Psoas muscle (tissue), 8 donors: ENCODE measurements around the gene C1orf74. TPM values are rescaled to one million over a fixed set of nuclear protein-coding genes. Genes with fewer than 3 reads are reported as not detected.
A peak's percentile ranks its signal among the peaks of the same experiment; 100 is the strongest.

Experiments used
- ATAC-seq, 4 donors: fragments of 200-7000 bp; cut with Tn5 transposase; one replicate each; pipeline ENCODE4 v1.9.1; 2020; ENCODE audit warnings: moderate library complexity in 3 of 4, mild to moderate bottlenecking in 2 of 4
- DNase-seq, 2 donors: peaks; one replicate each; pipeline ENCODE4 v3.0.0-alpha.2; 2020
- H3K27ac ChIP-seq: fragments of 200-600 bp; one replicate; pipeline ENCODE4 v1.8.0; 2022
- H3K27me3 ChIP-seq, 3 donors: fragments of 200-600 bp in 1 of 3; one replicate each; pipeline versions ENCODE4 v1.6.1 to v1.8.0; 2013 to 2022; ENCODE audit warnings: low read length in 2 of 3, mild to moderate bottlenecking in 2 of 3, moderate library complexity in 1 of 3; ENCODE audit not compliant: insufficient read depth in 3 of 3
- H3K36me3 ChIP-seq, 2 donors: fragments of 200-600 bp in 1 of 2; one replicate each; pipeline versions ENCODE4 v1.6.1 to v1.8.0; 2013 to 2022; ENCODE audit warnings: low read depth in 1 of 2, mild to moderate bottlenecking in 1 of 2, moderate library complexity in 1 of 2; ENCODE audit not compliant: insufficient read depth in 1 of 2
- H3K4me1 ChIP-seq: fragments of 200-600 bp; one replicate; pipeline ENCODE4 v1.8.0; 2022
- H3K4me3 ChIP-seq: fragments of 200-600 bp; one replicate; pipeline ENCODE4 v1.8.0; 2022; ENCODE audit warnings: mild to moderate bottlenecking
- H3K9me3 ChIP-seq: fragments of 200-600 bp; one replicate; pipeline ENCODE4 v1.8.0; 2022
- CTCF ChIP-seq: fragments of 200-600 bp; IDR thresholded peaks from one replicate; pipeline ENCODE4 v1.8.0; 2022; ENCODE audit warnings: antibody characterized with exemption
- WGBS, 3 donors: extraction: QIAGEN DNeasy Blood & Tissue Kit; methylation state at CpG; one replicate each; pipeline versions ENCODE4 v1.1.6 to v1.1.7; 2013; 5-methylcytosine and 5-hydroxymethylcytosine counted together
- intact Hi-C, 2 donors: fragments of 100-400 bp; cut with DNase I; formaldehyde crosslinking; loops; one replicate each; pipeline versions ENCODE4 v1.11.0 to v1.14.2; 2022
- polyA plus RNA-seq, 3 donors: library from polyadenylated mRNA; stranded (reverse); fragments of 200-250 nt; gene quantifications; one replicate each; pipeline ENCODE4 v1.2.3, GENCODE V29; 2013
- total RNA-seq, 4 donors: library from RNA; stranded (reverse); fragmentation: NEBNext Ultra II Directional in 2 of 4; extraction: Animal tissue kit (Norgen Biotek cat#: 25700) in 2 of 4; gene quantifications; one replicate each; pipeline versions ENCODE4 v1.2.1 to v1.2.4, GENCODE V29; 2021 to 2023
- donor health status: healthy with polysubstance abuse.
- donor health status: DM: no; HTN: no; CAD: no; lungs with moderate emphysema.
- donor health status: Bipolar disorder and iron deficiency.
- donor health status: healthy.
- donor health status: DM: yes; HTN: yes; CAD: no.
- donor health status: DM: no; HTN: no; CAD: no.
- donor health status: DM: no; HTN: no; CAD: no.
- donor health status: DM: yes; HTN: yes; CAD: no.

C1orf74 gene
- total and polyA plus RNA-seq, 7 donors: 0.45 to 1.8 (median 1.2) TPM

- intact Hi-C loops: no loop called here
- no peak for DNase-seq
- no peaks in the 10 kb centered on the region for H3K9me3 ChIP-seq
- WGBS, 3 donors: 81 to 89% (median 84%) methylated on average over 4 of the region's 4 CpGs
- no peaks in the 10 kb centered on the region for H3K36me3 ChIP-seq
- no peak for ATAC-seq
- H3K4me1 ChIP-seq: no peaks in the 10 kb centered on the region
- TF ChIP-seq CTCF: no peak
- H3K4me3 ChIP-seq: no peak overlapping the region
- no peak overlapping the region for H3K27ac ChIP-seq
- peaks cover 0 to 16% (median 8%) of the 10 kb centered on the region in 3 donors for H3K27me3 ChIP-seq
These were observed 25.3 kb upstream of the C1orf74 start for GRCh38 chr1:209809611-209810010.

- DNase-seq: peak in 1 of 2 donors; percentile 26
- H3K27me3 ChIP-seq: peaks cover 0 to 17% (median 8%) of the 10 kb centered on the region in 3 donors
- H3K36me3 ChIP-seq: no peaks in the 10 kb centered on the region
- TF ChIP-seq CTCF: no peak
- no peaks in the 10 kb centered on the region for H3K9me3 ChIP-seq
- H3K4me3 ChIP-seq: no peak overlapping the region
- intact Hi-C loops: no loop called here
- H3K27ac ChIP-seq: no peak overlapping the region
- peak in 1 of 4 donors; percentile 66 for ATAC-seq
- H3K4me1 ChIP-seq: no peaks in the 10 kb centered on the region
These were observed 23.8 kb upstream of the C1orf74 start for GRCh38 chr1:209808059-209808581.

GRCh38 chr1:209807509-209807908 lies 23.1 kb upstream of the C1orf74 start:
- TF ChIP-seq CTCF: no peak
- peaks cover 0 to 21% (median 8%) of the 10 kb centered on the region in 3 donors for H3K27me3 ChIP-seq
- no peak overlapping the region for H3K27ac ChIP-seq
- intact Hi-C loops: no loop called here
- WGBS, 3 donors: 82 to 86% (median 85%) methylated on average over 4 of the region's 4 CpGs
- DNase-seq (no peak), ATAC-seq (no peak)
- no peaks in the 10 kb centered on the region for H3K4me1 ChIP-seq
- no peaks in the 10 kb centered on the region for H3K36me3 ChIP-seq
- no peak overlapping the region for H3K4me3 ChIP-seq
- H3K9me3 ChIP-seq: no peaks in the 10 kb centered on the region

- H3K27me3 ChIP-seq: peaks cover 0 to 21% (median 8%) of the 10 kb centered on the region in 3 donors
- no peak for TF ChIP-seq CTCF
- DNase-seq (peak; percentile 73 to 74), ATAC-seq (peak; percentile 28 to 67 (median 52))
- H3K36me3 ChIP-seq: no peaks in the 10 kb centered on the region
- WGBS, 3 donors: 7 to 10% (median 7%) methylated on average over 44 to 46 of the region's 46 CpGs
- no peak within 1 kb of the TSS for H3K27ac ChIP-seq
- intact Hi-C loops: no loop called here
- no peaks in the 10 kb centered on the region for H3K4me1 ChIP-seq
- H3K4me3 ChIP-seq: peak within 1 kb of the TSS; percentile 46
- H3K9me3 ChIP-seq: no peaks in the 10 kb centered on the region
These were observed 21.8 kb upstream of the C1orf74 start, which contains the start of gene IRF6 for GRCh38 chr1:209805875-209806760. IRF6 (minus strand) TSS chr1:209806142; CDS start chr1:209801413, 4,729 bp downstream.
